NOMO-1 treated with dmso at 0.1 percent for 144 hours (cell line): Measurements from ENCODE around the gene IRX1.

ENCODE experiments used
- DNase-seq: peaks from one replicate; lab custom pipeline; 2025; ENCODE audit not compliant: unreplicated experiment; lab: John Stamatoyannopoulos, UW

IRX1 gene

GRCh38 chr5:3595006-3595961 lies at the start of gene IRX1:
IRX1 (plus strand) TSS chr5:3595832; CDS start chr5:3596106, 274 bp downstream.
- DNase-seq = no peak

DNA sequence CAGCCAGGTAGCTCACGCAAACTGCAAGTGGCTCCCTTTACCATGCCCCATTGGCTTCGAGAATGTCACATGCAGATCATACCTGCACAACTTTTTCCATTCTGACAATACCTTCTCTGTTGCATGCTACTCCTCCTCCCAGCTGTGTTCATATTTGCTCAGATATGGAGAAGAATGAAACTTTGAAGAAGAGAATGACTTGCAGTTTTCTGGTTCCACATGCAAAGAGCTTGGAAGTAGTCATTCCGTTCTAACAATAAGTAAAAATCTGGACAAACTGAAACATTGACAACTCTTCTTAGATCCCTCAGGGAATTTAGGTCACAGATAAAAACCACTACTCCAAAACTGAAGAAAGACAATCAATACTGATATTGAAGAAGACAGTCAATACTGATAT lies 49.6 kb upstream of the IRX1 start:
- no peak for DNase-seq

- no peak for DNase-seq
Measured at GRCh38 chr5:3564116-3564515, 31.5 kb upstream of the IRX1 start.

GRCh38 chr5:3564827-3565518 lies 30.7 kb upstream of the IRX1 start:
- DNase-seq = no peak

- no peak for DNase-seq
Measured at GRCh38 chr5:3584724-3585531, 10.7 kb upstream of the IRX1 start.

- no peak for DNase-seq
Measured at GRCh38 chr5:3590161-3590966, 5.3 kb upstream of the IRX1 start.

DNA sequence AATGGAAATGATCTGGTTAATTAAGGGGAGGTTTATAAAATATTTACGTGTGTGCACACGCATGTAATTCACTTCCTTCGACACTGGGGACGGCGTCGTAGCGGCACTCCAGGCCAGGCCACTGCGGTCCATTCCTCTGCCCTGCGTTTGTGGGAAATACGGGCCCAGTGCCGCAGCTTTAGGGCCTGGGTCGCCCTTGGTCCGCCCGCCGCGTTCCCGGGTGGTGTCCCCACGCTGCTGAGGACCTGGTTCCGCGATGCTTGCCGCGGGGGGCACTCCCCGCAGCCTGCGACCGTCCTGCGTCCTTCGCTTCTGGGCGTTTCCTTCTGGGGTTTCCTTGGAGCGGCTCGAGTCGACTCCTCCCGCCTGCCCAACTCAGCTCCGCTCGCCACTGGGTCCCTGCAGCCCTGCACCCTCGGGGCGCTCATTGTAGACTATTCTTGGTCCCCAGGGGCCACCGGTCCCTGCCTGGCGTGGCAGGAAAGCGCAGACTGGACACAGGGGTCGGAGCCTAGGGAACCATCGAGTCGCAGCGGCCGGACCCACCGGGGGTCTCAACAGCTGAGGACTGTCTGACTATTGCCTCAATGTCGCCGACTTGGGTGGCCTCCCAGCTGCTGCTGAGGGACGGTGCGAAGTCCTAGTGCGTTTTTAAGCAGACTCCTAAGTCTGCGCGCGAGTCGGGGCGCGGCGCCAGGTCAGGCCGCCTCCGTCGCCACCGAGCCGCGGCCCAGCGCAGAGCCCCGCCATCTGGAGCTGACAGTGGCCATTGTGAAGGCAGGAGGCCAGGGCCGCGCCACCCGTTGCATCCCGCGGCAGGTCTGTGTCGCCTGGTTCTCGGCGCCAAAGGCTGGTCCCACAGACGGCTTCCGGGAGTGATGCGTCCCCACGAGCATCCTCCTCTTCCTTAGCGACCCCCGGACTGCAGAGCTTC lies 4.4 kb upstream of the IRX1 start:
- no peak for DNase-seq

DNA sequence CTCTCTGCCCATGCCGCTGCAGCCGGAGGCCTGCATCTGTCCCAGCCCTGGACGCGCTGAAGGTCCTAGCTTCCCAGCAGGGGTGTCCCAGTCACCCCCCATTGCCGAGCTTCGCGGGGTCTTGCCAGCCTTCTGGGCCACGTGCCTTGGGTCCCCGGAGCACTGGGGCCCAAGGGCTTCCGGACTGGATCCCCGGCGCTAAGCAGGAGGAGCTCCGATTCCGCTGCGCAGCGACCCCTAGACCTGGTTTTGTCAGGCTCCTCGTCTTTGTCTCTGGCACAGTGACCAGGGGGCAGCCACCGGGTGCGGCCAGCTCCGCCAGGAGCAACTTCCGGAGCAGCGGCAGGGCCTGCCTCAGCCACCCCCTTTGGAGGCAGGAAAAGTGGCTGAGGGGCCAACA lies 3.3 kb upstream of the IRX1 start:
- DNase-seq = no peak

GRCh38 chr5:3593771-3594509 lies 1.7 kb upstream of the IRX1 start:
- DNase-seq = no peak

GRCh38 chr5:3594510-3595005 lies 1.1 kb upstream of the IRX1 start:
- no peak for DNase-seq

GRCh38 chr5:3596261-3596825 lies 711 bp downstream of the IRX1 start:
- DNase-seq = no peak

- DNase-seq = no peak
Measured at GRCh38 chr5:3596857-3597166, 1.2 kb downstream of the IRX1 start.

- DNase-seq = no peak
Measured at GRCh38 chr5:3597167-3598007, 1.8 kb downstream of the IRX1 start.

GRCh38 chr5:3598207-3598606 lies 2.6 kb downstream of the IRX1 start:
- DNase-seq = no peak

GRCh38 chr5:3598769-3599211 lies 3.2 kb downstream of the IRX1 start:
- DNase-seq = no peak

GRCh38 chr5:3599226-3600105 lies 3.8 kb downstream of the IRX1 start:
- no peak for DNase-seq
